Spleen (tissue), 11 donors: ENCODE data around the gene DGKB. TPM values are rescaled to one million over a fixed set of nuclear protein-coding genes. Genes with fewer than 3 reads are reported as not detected.

Source experiments
- DNase-seq: peaks from one replicate; pipeline ENCODE4 v3.0.0-alpha.2; 2020
- H3K27ac ChIP-seq, 8 donors: fragments of 200-600 bp; sonication (generic) in 7 of 8; 1 replicate in 4 of 8; 2 replicates in 4 of 8; pipeline versions ENCODE4 v1.5.0 to v1.8.0; 2016 to 2021; ENCODE audit warnings: inconsistent platforms in 4 of 8, mild to moderate bottlenecking in 4 of 8, moderate library complexity in 1 of 8
- H3K27me3 ChIP-seq, 7 donors: fragments of 200-600 bp; sonication (generic) in 6 of 7; replicated peaks in 1 of 7; 1 replicate in 4 of 7; 2 replicates in 3 of 7; pipeline versions ENCODE4 v1.5.0 to v1.8.0; 2016 to 2021; ENCODE audit warnings: inconsistent platforms in 3 of 7, mild to moderate bottlenecking in 1 of 7
- H3K36me3 ChIP-seq, 6 donors: fragments of 200-600 bp; sonication (generic) in 5 of 6; 1 replicate in 4 of 6; 2 replicates in 2 of 6; pipeline versions ENCODE4 v1.5.0 to v1.8.0; 2016 to 2021; ENCODE audit warnings: inconsistent platforms in 2 of 6
- H3K4me1 ChIP-seq, 6 donors: fragments of 200-600 bp; sonication (generic) in 5 of 6; 1 replicate in 3 of 6; 2 replicates in 3 of 6; pipeline versions ENCODE4 v1.5.0 to v1.8.0; 2016 to 2021; ENCODE audit warnings: inconsistent platforms in 3 of 6
- H3K4me3 ChIP-seq, 8 donors: fragments of 200-600 bp; sonication (generic) in 7 of 8; 1 replicate in 4 of 8; 2 replicates in 4 of 8; pipeline versions ENCODE4 v1.5.0 to v1.8.0; 2016 to 2021; ENCODE audit warnings: inconsistent platforms in 4 of 8, mild to moderate bottlenecking in 4 of 8, moderate library complexity in 2 of 8
- H3K9me3 ChIP-seq, 8 donors: fragments of 200-600 bp; sonication (generic) in 7 of 8; 1 replicate in 4 of 8; 2 replicates in 4 of 8; pipeline versions ENCODE4 v1.5.0 to v1.8.0; 2016 to 2021; ENCODE audit warnings: inconsistent platforms in 4 of 8
- CTCF ChIP-seq, 11 experiments: fragments of 200-600 bp in 7 of 11; fragments of 450-650 bp in 4 of 11; sonication (generic) in 4 of 11; IDR thresholded peaks in 8 of 11; conservative IDR thresholded peaks in 3 of 11; 1 replicate in 7 of 11; 2 replicates in 4 of 11; pipeline versions ENCODE4 v1.4.0 to v1.8.0; 2016 to 2021; ENCODE audit warnings: antibody characterized with exemption in 11 of 11, inconsistent platforms in 4 of 11, mild to moderate bottlenecking in 1 of 11
- POLR2A ChIP-seq, 3 donors: fragments of 450-650 bp; IDR thresholded peaks; one replicate each; pipeline ENCODE4 v1.5.1; 2017; ENCODE audit warnings: antibody characterized with exemption in 3 of 3, mild to moderate bottlenecking in 1 of 3
- POLR2AphosphoS5 ChIP-seq, 3 donors: sonication (generic); formaldehyde crosslinking; IDR thresholded peaks; one replicate each; pipeline ENCODE4 v1.5.1; 2017; ENCODE audit warnings: antibody characterized with exemption in 3 of 3
- WGBS, 5 donors: extraction: QIAGEN DNeasy Blood & Tissue Kit in 3 of 5; methylation state at CpG; one replicate each; pipeline versions ENCODE4 v1.1.5 to v1.1.7; 2013 to 2018; 5-methylcytosine and 5-hydroxymethylcytosine counted together
- intact Hi-C: fragments of 100-400 bp; cut with DNase I; formaldehyde crosslinking; loops from one replicate; pipeline ENCODE4 v1.15.0; 2023; ENCODE audit warnings: low total_unique reads
- polyA plus RNA-seq, 3 donors: library from polyadenylated mRNA; stranded (reverse); fragments of 200-250 nt; gene quantifications; one replicate each; pipeline ENCODE4 v1.2.1, GENCODE V29; 2013
- total RNA-seq, 7 donors: library from RNA; depleted of rRNA in 3 of 7; stranded (reverse); fragments of >200 nt in 3 of 7; fragmentation: NEBNext Ultra II Directional in 4 of 7; extraction: Animal tissue kit (Norgen Biotek cat#: 25700) in 4 of 7; gene quantifications; one replicate each; pipeline versions ENCODE4 v1.1.0 to v1.2.1, GENCODE V29; 2016 to 2021
- donor health status: healthy with polysubstance abuse.
- donor health status: DM: no; HTN: no; CAD: no; lungs with moderate emphysema.
- donor health status: DM: no; HTN: no; CAD: no.
- donor health status: Bipolar disorder and iron deficiency.
- donor health status: healthy.
- donor health status: DM: no; HTN: no; CAD: no.
- donor health status: DM: yes; HTN: yes; CAD: no.

Gene DGKB
- total and polyA plus RNA-seq, 10 donors = 0.02 to 0.26 (median 0.03) TPM; not detected in 6

DNA sequence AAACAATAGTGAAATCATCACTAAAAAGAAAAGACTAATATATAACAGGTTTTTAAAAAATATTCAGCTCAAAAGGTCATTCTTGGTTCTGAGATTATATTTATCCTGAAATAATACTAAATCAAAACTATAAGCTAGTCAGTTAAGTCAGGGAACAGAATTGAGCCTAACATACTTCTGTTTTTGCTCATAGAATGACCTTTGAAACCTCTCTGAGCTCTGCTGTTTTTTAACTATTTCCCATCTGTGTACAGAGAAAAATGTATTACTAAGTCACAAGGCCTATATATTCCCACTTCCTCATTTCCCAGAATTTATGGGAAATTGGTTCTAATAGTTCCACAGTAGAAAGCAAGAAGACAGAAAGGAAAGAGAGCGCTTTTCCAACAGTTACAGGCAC is 566.3 kb downstream of the DGKB start:
- no peak for TF ChIP-seq POLR2A (IDR thresholded peaks at IDR 0.05)
- no peak for TF ChIP-seq POLR2AphosphoS5 (IDR thresholded peaks at IDR 0.05)
- no peak for TF ChIP-seq CTCF (IDR thresholded peaks at IDR 0.05 in 8 of 11, conservative IDR thresholded peaks at IDR 0.05 in 3 of 11)
- Histone ChIP-seq H3K36me3 (no peaks in the 10 kb centered on the region), H3K4me1 (no peaks in the 10 kb centered on the region), H3K27ac (no peak overlapping the region), H3K4me3 (no peak overlapping the region), H3K27me3 (no peaks in the 10 kb centered on the region), H3K9me3 (no peaks in the 10 kb centered on the region)
- DNase-seq = no peak
- intact Hi-C loops = no loop called here
- 82 to 97% (median 94%) methylated on average over 1 of the region's 1 CpG for WGBS, 5 donors

DNA sequence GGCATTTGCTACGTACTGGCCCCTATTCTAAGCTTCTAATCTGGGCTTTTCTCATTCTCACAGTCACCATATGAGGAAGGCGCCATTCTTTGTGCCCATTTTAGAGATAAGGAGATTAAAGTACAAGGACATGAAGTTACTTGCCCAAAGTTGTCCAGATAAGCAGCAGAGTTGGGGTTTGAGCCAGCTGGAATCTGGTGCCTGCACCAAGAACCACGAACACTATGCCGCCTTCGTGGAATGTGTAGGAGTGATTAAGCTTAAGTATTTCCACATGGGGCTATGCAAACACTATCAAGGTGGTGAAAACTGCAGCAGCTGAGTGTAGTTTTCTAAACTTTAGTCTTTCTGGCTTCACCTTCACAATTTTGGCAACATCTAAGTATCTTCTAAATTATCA is 570.4 kb downstream of the DGKB start:
- no peaks in the 10 kb centered on the region for H3K27me3 ChIP-seq
- H3K4me1 ChIP-seq = no peaks in the 10 kb centered on the region
- TF ChIP-seq CTCF (IDR thresholded peaks at IDR 0.05 in 8 of 11, conservative IDR thresholded peaks at IDR 0.05 in 3 of 11) (no peak), POLR2AphosphoS5 (IDR thresholded peaks at IDR 0.05) (no peak), POLR2A (IDR thresholded peaks at IDR 0.05) (no peak)
- intact Hi-C loops = no loop called here
- no peaks in the 10 kb centered on the region for H3K36me3 ChIP-seq
- DNase-seq = no peak
- H3K4me3 ChIP-seq = no peak overlapping the region
- H3K9me3 ChIP-seq = no peaks in the 10 kb centered on the region
- no peak overlapping the region for H3K27ac ChIP-seq
- 64 to 82% (median 76%) methylated on average over 5 of the region's 5 CpGs for WGBS, 5 donors

DNA sequence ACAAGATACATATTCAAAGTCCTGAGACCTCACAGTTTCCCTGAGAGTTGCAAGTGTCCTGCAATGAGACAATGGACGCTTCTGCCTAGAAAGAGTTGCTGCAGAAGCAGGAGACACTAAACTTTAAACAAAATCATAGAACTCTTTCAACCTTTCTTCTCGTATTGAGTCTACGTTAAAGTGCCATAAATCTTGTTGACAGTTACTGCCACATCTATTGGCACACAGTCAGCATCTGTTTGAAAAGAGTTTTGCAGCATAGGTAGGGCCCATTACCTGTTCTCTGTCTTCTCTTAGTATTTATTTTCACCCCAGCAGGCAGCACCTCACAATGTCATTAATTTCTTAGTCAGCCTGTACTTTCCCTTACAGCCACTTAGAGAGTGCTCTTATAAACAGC is 577.8 kb downstream of the DGKB start:
- 42 to 52% (median 43%) methylated on average over 3 of the region's 3 CpGs for WGBS, 5 donors
- intact Hi-C loops = no loop called here
- DNase-seq = no peak

GRCh38 chr7:14322724-14323123 is 579.8 kb downstream of the DGKB start:
- H3K27me3 ChIP-seq = no peaks in the 10 kb centered on the region
- no peaks in the 10 kb centered on the region for H3K4me1 ChIP-seq
- H3K36me3 ChIP-seq = no peaks in the 10 kb centered on the region
- H3K27ac ChIP-seq = no peak overlapping the region
- DNase-seq = no peak
- intact Hi-C loops = no loop called here
- no peak for TF ChIP-seq POLR2AphosphoS5 (IDR thresholded peaks at IDR 0.05)
- TF ChIP-seq CTCF (IDR thresholded peaks at IDR 0.05 in 8 of 11, conservative IDR thresholded peaks at IDR 0.05 in 3 of 11) = no peak
- TF ChIP-seq POLR2A (IDR thresholded peaks at IDR 0.05) = no peak
- WGBS, 5 donors = 90 to 96% (median 92%) methylated on average over 2 of the region's 2 CpGs
- H3K4me3 ChIP-seq = no peak overlapping the region
- peaks cover 0 to 18% (median 8%) of the 10 kb centered on the region in 8 donors for H3K9me3 ChIP-seq

More for the DNA sequence above, 577.8 kb downstream of the DGKB start:
- Histone ChIP-seq H3K4me1 (no peaks in the 10 kb centered on the region), H3K4me3 (no peak overlapping the region), H3K27me3 (no peaks in the 10 kb centered on the region), H3K9me3 (peaks cover 0 to 18% (median 8%) of the 10 kb centered on the region in 8 donors), H3K36me3 (no peaks in the 10 kb centered on the region), H3K27ac (no peak overlapping the region)
- TF ChIP-seq CTCF (IDR thresholded peaks at IDR 0.05 in 8 of 11, conservative IDR thresholded peaks at IDR 0.05 in 3 of 11) = no peak
- TF ChIP-seq POLR2A (IDR thresholded peaks at IDR 0.05) = no peak
- TF ChIP-seq POLR2AphosphoS5 (IDR thresholded peaks at IDR 0.05) = no peak
